HepG2 (cell line): Measurements from ENCODE around the gene EPG5. TPM values are rescaled to one million over a fixed set of nuclear protein-coding genes. Genes with fewer than 3 reads are reported as not detected.
A peak's percentile ranks its signal among the peaks of the same experiment; 100 is the strongest.

Experiments
- ATAC-seq: fragments of 200-7000 bp; cut with Tn5 transposase; 3 replicates; pipeline ENCODE4 v1.9.1; 2020; ENCODE audit warnings: mild to moderate bottlenecking, moderate library complexity
- BruUV-seq: library from RNA; stranded (reverse); fragments of 400-500 nt; replicated peaks from 2 replicates; lab custom pipeline; 2021; lab: Mats Ljungman, UMichigan
- CTCF ChIA-PET: fragments of 300-600 bp; formaldehyde crosslinking; extraction: SDS; loops from one replicate; lab custom pipeline; 2021; ENCODE audit warnings: low total read pairs, inconsistent platforms, low intra/inter-chr PET ratio; lab: Yijun Ruan, JAX
- POLR2A ChIA-PET: fragments of 350-600 bp; sonication (Branson Sonifier 250); formaldehyde crosslinking; loops from one replicate; lab custom pipeline; 2020; ENCODE audit warnings: antibody characterized with exemption, inconsistent platforms; lab: Yijun Ruan, JAX
- DNase-seq: peaks from one replicate; pipeline ENCODE4 v3.0.0-alpha.2; 2015; ENCODE audit warnings: low spot score
- FAIRE-seq: peaks from 3 replicates; lab custom pipeline; 2011; peaks lifted over from hg19 to GRCh38; lab: Jason Lieb, UNC
- H2AFZ ChIP-seq: one replicate; pipeline ENCODE4 v1.6.1; 2011; ENCODE audit warnings: low read length, inconsistent platforms
- H3K27ac ChIP-seq: fragments of 300-600 bp; 3 replicates; pipeline ENCODE4 v1.8.0; 2011; ENCODE audit warnings: mixed run types, mild to moderate bottlenecking, mixed read lengths, low read length, inconsistent platforms; ENCODE audit not compliant: insufficient read depth; ENCODE audit errors: extremely low read length
- H3K27me3 ChIP-seq, 2 experiments: fragments of 200-600 bp in 1 of 2; 2 replicates in 1 of 2; 3 replicates in 1 of 2; pipeline versions ENCODE4 v1.6.0 to v1.8.0; 2011; ENCODE audit warnings: low read length in 2 of 2, mild to moderate bottlenecking in 2 of 2, moderate library complexity in 2 of 2, inconsistent platforms in 1 of 2; ENCODE audit not compliant: insufficient read depth in 2 of 2, control insufficient read depth in 1 of 2
- H3K36me3 ChIP-seq, 2 experiments: fragments of 200-600 bp in 1 of 2; replicated peaks in 1 of 2; 2 replicates in 1 of 2; 3 replicates in 1 of 2; pipeline versions ENCODE4 v1.5.1 to v1.8.0; 2011; ENCODE audit warnings: low read length in 2 of 2, inconsistent platforms in 1 of 2; ENCODE audit not compliant: insufficient read depth in 2 of 2, control insufficient read depth in 1 of 2
- H3K4me1 ChIP-seq: 2 replicates; pipeline ENCODE4 v1.5.1; 2012; ENCODE audit warnings: low read length, inconsistent platforms; ENCODE audit not compliant: insufficient read depth
- H3K4me2 ChIP-seq: 2 replicates; pipeline ENCODE4 v1.6.0; 2011; ENCODE audit warnings: low read depth, low read length, inconsistent platforms
- H3K4me3 ChIP-seq, 3 experiments: fragments of 200-600 bp in 1 of 3; sonication (generic), shearing (Covaris generic) in 1 of 3; replicated peaks in 1 of 3; 2 replicates each; pipeline ENCODE4 v1.5.1; 2011 to 2016; ENCODE audit warnings: low read length in 3 of 3, inconsistent platforms in 2 of 3, low read depth in 2 of 3, mild to moderate bottlenecking in 2 of 3, control low read depth in 1 of 3, mixed read lengths in 1 of 3; ENCODE audit not compliant: insufficient read depth in 1 of 3
- H3K79me2 ChIP-seq: one replicate; pipeline ENCODE4 v1.6.1; 2011; ENCODE audit warnings: low read length, inconsistent platforms; ENCODE audit not compliant: insufficient read depth
- H3K9ac ChIP-seq: 2 replicates; pipeline ENCODE4 v1.6.0; 2011; ENCODE audit warnings: mild to moderate bottlenecking, low read depth, low read length, inconsistent platforms; ENCODE audit not compliant: insufficient read depth
- H3K9me3 ChIP-seq: 2 replicates; pipeline ENCODE4 v1.5.1; 2012; ENCODE audit warnings: mild to moderate bottlenecking, low read length
- H4K20me1 ChIP-seq: 2 replicates; pipeline ENCODE4 v1.6.0; 2011; ENCODE audit warnings: inconsistent platforms, mild to moderate bottlenecking, low read length, moderate library complexity; ENCODE audit not compliant: insufficient read depth
- ATF7 ChIP-seq, 2 experiments: fragments of 450-650 bp in 1 of 2; sonication (generic) in 1 of 2; formaldehyde crosslinking in 1 of 2; IDR thresholded peaks; 2 replicates each; pipeline versions ENCODE4 v1.4.0 to v1.6.1; 2016 to 2020; ENCODE audit warnings: antibody characterized with exemption in 1 of 2, mild to moderate bottlenecking in 1 of 2, missing genetic modification reagents in 1 of 2
- FOXM1 ChIP-seq: sonication (generic); formaldehyde crosslinking; IDR thresholded peaks from 2 replicates; pipeline ENCODE4 v1.5.0; 2020; ENCODE audit warnings: missing genetic modification reagents
- HDAC6 ChIP-seq: fragments of 200-600 bp; sonication (generic); IDR thresholded peaks from 2 replicates; pipeline ENCODE4 v1.7.0; 2017; ENCODE audit warnings: mild to moderate bottlenecking, antibody characterized with exemption, low read length, low read depth
- JUNB ChIP-seq: sonication (generic); formaldehyde crosslinking; IDR thresholded peaks from 2 replicates; pipeline ENCODE4 v1.8.0; 2022; ENCODE audit warnings: missing genetic modification reagents, mild to moderate bottlenecking, borderline replicate concordance
- SPEN ChIP-seq: sonication (generic); formaldehyde crosslinking; IDR thresholded peaks from 2 replicates; pipeline ENCODE4 v1.5.1; 2020; ENCODE audit warnings: low read depth, mild to moderate bottlenecking, missing genetic modification reagents
- SSRP1 ChIP-seq: IDR thresholded peaks from 2 replicates; pipeline ENCODE4 v1.6.1; 2016; ENCODE audit warnings: control low read depth
- ZMAT3 ChIP-seq: sonication (generic); formaldehyde crosslinking; conservative IDR thresholded peaks from 2 replicates; pipeline ENCODE4 v1.7.0; 2021; ENCODE audit warnings: missing genetic modification reagents
- ZNF121 ChIP-seq: sonication (generic); formaldehyde crosslinking; IDR thresholded peaks from 2 replicates; pipeline ENCODE4 v1.5.0; 2020; ENCODE audit warnings: mild to moderate bottlenecking, missing genetic modification reagents
- ZNF296 ChIP-seq: sonication (generic); formaldehyde crosslinking; conservative IDR thresholded peaks from 2 replicates; pipeline ENCODE4 v1.5.0; 2020; ENCODE audit warnings: mild to moderate bottlenecking, missing genetic modification reagents
- ZNF552 ChIP-seq: sonication (generic); formaldehyde crosslinking; IDR thresholded peaks from 2 replicates; pipeline ENCODE4 v1.9.0; 2022; ENCODE audit warnings: missing genetic modification reagents, mild to moderate bottlenecking, borderline replicate concordance
- ZNF703 ChIP-seq: sonication (generic); formaldehyde crosslinking; IDR thresholded peaks from 2 replicates; pipeline ENCODE4 v1.5.1; 2020; ENCODE audit warnings: missing genetic modification reagents, mild to moderate bottlenecking, moderate library complexity, borderline replicate concordance
- WGBS: methylation state at CpG from one replicate; pipeline ENCODE4 v1.1.6; 2017; ENCODE audit warnings: low lambda C conversion rate; 5-methylcytosine and 5-hydroxymethylcytosine counted together
- in situ Hi-C: cut with HindIII; loops from 2 replicates; pipeline ENCODE4 v1.10.0; 2017; ENCODE audit warnings: low pct_unique_long_range_greater_than_20kb; ENCODE audit not compliant: extremely low pct_ligation_motif_present
- intact Hi-C: fragments of 100-400 bp; cut with micrococcal nuclease; formaldehyde crosslinking; loops from one replicate; pipeline ENCODE4 v1.10.0; 2022; ENCODE audit not compliant: unreplicated experiment
- polyA plus RNA-seq, 8 experiments: library from polyadenylated mRNA; depleted of rRNA in 3 of 8; stranded (reverse) in 7 of 8; unstranded in 1 of 8; fragments of >200 nt; fragmentation: Illumina TruSeq in 4 of 8; extraction: Trizol in 4 of 8; gene quantifications; 2 replicates each; pipeline versions ENCODE4 v1.2.1 to v1.2.3, GENCODE V29; 2011 to 2016; ENCODE audit warnings: low read depth in 4 of 8, missing spikeins in 1 of 8, mixed read lengths in 1 of 8; ENCODE audit not compliant: insufficient read depth in 1 of 8
- total RNA-seq, 5 experiments: library from RNA; depleted of rRNA; stranded (reverse); fragments of >200 nt; fragmentation: Illumina TruSeq; extraction: Trizol; gene quantifications; 2 replicates each; pipeline ENCODE4 v1.2.3, GENCODE V29; 2016; ENCODE audit warnings: low read depth in 1 of 5

The EPG5 gene
- total and polyA plus RNA-seq, 2 of the 13 experiments (the other 11 are each of a cell fraction or from before 2014, with no cell fraction given) = 6.7 to 9.3 TPM

GRCh38 chr18:45896452-45896851 lies 70.7 kb downstream of the EPG5 start:
- ATAC-seq (no peak), FAIRE-seq (no peak), DNase-seq (no peak)
- no peaks in the 10 kb centered on the region for H3K79me2 ChIP-seq
- H3K4me1 ChIP-seq = peaks cover 22% of the 10 kb centered on the region
- no peak overlapping the region for H3K9ac ChIP-seq
- intact Hi-C loops (no loop called here), in situ Hi-C loops (no loop called here)
- BruUV-seq = no TSS peak
- no peaks in the 10 kb centered on the region for H4K20me1 ChIP-seq
- H3K9me3 ChIP-seq = no peaks in the 10 kb centered on the region
- H2AFZ ChIP-seq = no peak overlapping the region
- CTCF ChIA-PET = no interaction called here
- WGBS = 98% methylated on average over 7 of the region's 7 CpGs
- H3K27me3 ChIP-seq = no peaks in the 10 kb centered on the region
- TF ChIP-seq ZNF121 (CRISPR knock-in tag) (peak; percentile 74), JUNB (CRISPR knock-in tag) (no peak), ZNF552 (CRISPR knock-in tag) (no peak), FOXM1 (CRISPR knock-in tag) (no peak), HDAC6 (no peak)
- no peak overlapping the region for H3K4me3 ChIP-seq
- POLR2A ChIA-PET = no interaction called here
- peak overlapping the region; percentile 48 for H3K27ac ChIP-seq
- peaks cover 6 to 21% of the 10 kb centered on the region in 2 experiments; a peak in 3 of 5 replicates for H3K36me3 ChIP-seq
- no peak overlapping the region for H3K4me2 ChIP-seq

DNA sequence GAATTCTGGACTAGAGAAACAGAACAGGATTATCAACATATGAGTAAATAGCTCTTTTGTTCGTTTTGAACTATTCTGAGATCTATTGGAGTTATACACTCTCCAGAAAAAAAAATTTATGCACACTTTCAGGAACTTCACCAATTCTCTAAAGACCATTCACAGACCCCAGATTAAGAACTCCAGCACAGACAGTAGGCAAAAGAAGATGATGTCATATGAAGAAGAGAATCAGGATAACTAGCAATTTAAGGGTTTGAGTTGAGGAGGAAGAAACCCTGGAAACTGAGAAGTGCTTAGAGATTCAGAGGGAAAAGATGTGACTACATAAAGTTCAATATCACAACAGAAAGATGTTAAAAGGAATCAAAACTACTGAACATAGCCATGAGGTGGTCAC lies 71.8 kb downstream of the EPG5 start:
- Histone ChIP-seq H3K79me2 (no peaks in the 10 kb centered on the region), H3K9ac (no peak overlapping the region), H3K4me1 (peaks cover 22% of the 10 kb centered on the region), H2AFZ (no peak overlapping the region), H4K20me1 (no peaks in the 10 kb centered on the region), H3K9me3 (no peaks in the 10 kb centered on the region), H3K36me3 (peaks cover 4 to 15% of the 10 kb centered on the region in 2 experiments; a peak in 3 of 5 replicates), H3K27ac (no peak overlapping the region), H3K4me2 (no peak overlapping the region), H3K27me3 (no peaks in the 10 kb centered on the region), H3K4me3 (no peak overlapping the region)
- 80% methylated on average over 1 of the region's 1 CpG for WGBS
- in situ Hi-C loops = no loop called here
- FAIRE-seq (no peak), DNase-seq (no peak), ATAC-seq (no peak)
- intact Hi-C loops = no loop called here
- CTCF ChIA-PET = no interaction called here
- no TSS peak for BruUV-seq
- POLR2A ChIA-PET = no interaction called here
- TF ChIP-seq SPEN (CRISPR knock-in tag) (no peak), ZMAT3 (CRISPR knock-in tag) (no peak), ZNF703 (CRISPR knock-in tag) (no peak), ZNF296 (no peak), SSRP1 (CRISPR knock-in tag) (no peak), ATF7 (IDR thresholded peaks at IDR 0.05) (peak; percentile 76; the same call in 1 of the 2 replicates), ATF7 (CRISPR knock-in tag; IDR thresholded peaks at IDR 0.05) (no peak)
